GM12801 (cell line): ENCODE results near the gene PHGDH.

Experiments
- CTCF ChIP-seq: IDR thresholded peaks from one replicate; pipeline ENCODE4 v1.5.1; 2011; ENCODE audit warnings: control low read depth; ENCODE audit not compliant: insufficient read length; ENCODE audit errors: extremely low read depth

Gene PHGDH

GRCh38 chr1:119682141-119682540 lies 29.6 kb upstream of the PHGDH start:
- TF ChIP-seq CTCF = no peak

- no peak for TF ChIP-seq CTCF
These were observed 27.8 kb upstream of the PHGDH start for GRCh38 chr1:119683893-119684292.

- no peak for TF ChIP-seq CTCF
These were observed 25.1 kb upstream of the PHGDH start for GRCh38 chr1:119686661-119687060.

GRCh38 chr1:119687434-119688079 lies 24.2 kb upstream of the PHGDH start:
- no peak for TF ChIP-seq CTCF

- no peak for TF ChIP-seq CTCF
These were observed 22.9 kb upstream of the PHGDH start for GRCh38 chr1:119688810-119689209.

- TF ChIP-seq CTCF = no peak
These were observed 22.2 kb upstream of the PHGDH start for GRCh38 chr1:119689511-119689910.

GRCh38 chr1:119697598-119697997 lies 14.1 kb upstream of the PHGDH start:
- TF ChIP-seq CTCF = no peak
